LoVo (cell line): ENCODE data around the gene COL26A1.

Experiments
- DNase-seq: peaks from one replicate; pipeline ENCODE4 v3.0.0-alpha.2; 2016; ENCODE audit warnings: low spot score

The COL26A1 gene

GRCh38 chr7:101535351-101535751 lies 172.7 kb downstream of the COL26A1 start:
- DNase-seq, result no peak

GRCh38 chr7:101536232-101536631 lies 173.6 kb downstream of the COL26A1 start:
- DNase-seq, result no peak

- DNase-seq, result no peak
Measured at GRCh38 chr7:101536668-101537067, 174.0 kb downstream of the COL26A1 start.

- DNase-seq, result peak; percentile 45
Measured at GRCh38 chr7:101537205-101537604, 174.5 kb downstream of the COL26A1 start.

- no peak for DNase-seq
Measured at GRCh38 chr7:101537935-101538595, 175.4 kb downstream of the COL26A1 start.

GRCh38 chr7:101538596-101539459 lies 176.2 kb downstream of the COL26A1 start:
- peak; percentile 50 for DNase-seq

GRCh38 chr7:101539784-101540183 lies 177.1 kb downstream of the COL26A1 start:
- DNase-seq, result no peak

- DNase-seq, result peak; percentile 75
Measured at GRCh38 chr7:101542527-101543241, 180.0 kb downstream of the COL26A1 start.

- DNase-seq, result no peak
Measured at GRCh38 chr7:101543242-101543766, 180.6 kb downstream of the COL26A1 start.

- DNase-seq, result no peak
Measured at GRCh38 chr7:101543846-101544245, 181.2 kb downstream of the COL26A1 start.

GRCh38 chr7:101545441-101546190 lies 182.9 kb downstream of the COL26A1 start:
- DNase-seq, result no peak

- no peak for DNase-seq
Measured at GRCh38 chr7:101546308-101546936, 183.7 kb downstream of the COL26A1 start.

- DNase-seq, result no peak
Measured at GRCh38 chr7:101547022-101547915, 184.6 kb downstream of the COL26A1 start.

- no peak for DNase-seq
Measured at GRCh38 chr7:101547916-101548661, 185.4 kb downstream of the COL26A1 start.

GRCh38 chr7:101549734-101550133 lies 187.1 kb downstream of the COL26A1 start:
- DNase-seq, result no peak

GRCh38 chr7:101550641-101551541 lies 188.2 kb downstream of the COL26A1 start:
- no peak for DNase-seq

- no peak for DNase-seq
Measured at GRCh38 chr7:101553018-101553770, 190.5 kb downstream of the COL26A1 start.
